HepG2 (cell line): Measurements from ENCODE around the gene CYP17A1.

Experiments
- ATF1 ChIP-seq: IDR thresholded peaks from 2 replicates; pipeline ENCODE4 v1.6.1; 2016; ENCODE audit warnings: mild to moderate bottlenecking, control low read depth
- ATF4 ChIP-seq, 2 experiments: fragments of 450-650 bp in 1 of 2; sonication (generic) in 1 of 2; formaldehyde crosslinking; IDR thresholded peaks; 2 replicates each; pipeline versions ENCODE4 v1.5.0 to v1.8.0; 2020 to 2022; ENCODE audit warnings: mild to moderate bottlenecking in 1 of 2, missing genetic modification reagents in 1 of 2
- CTCF ChIP-seq: sonication (generic); formaldehyde crosslinking; IDR thresholded peaks from 2 replicates; pipeline ENCODE4 v1.5.0; 2020; ENCODE audit warnings: mild to moderate bottlenecking, missing genetic modification reagents, moderate library complexity
- MAX ChIP-seq: IDR thresholded peaks from 2 replicates; pipeline ENCODE4 v1.6.1; 2012; ENCODE audit warnings: inconsistent platforms
- MYC ChIP-seq: sonication (generic); formaldehyde crosslinking; IDR thresholded peaks from 2 replicates; pipeline ENCODE4 v1.9.0; 2021; ENCODE audit warnings: missing genetic modification reagents, borderline replicate concordance
- POLR2AphosphoS5 ChIP-seq: IDR thresholded peaks from 2 replicates; pipeline ENCODE4 v1.6.1; 2012; ENCODE audit warnings: low read depth, low read length
- TCF7 ChIP-seq: sonication (generic); IDR thresholded peaks from 2 replicates; pipeline ENCODE4 v1.6.1; 2016; ENCODE audit warnings: antibody characterized with exemption, low read depth
- ZNF225 ChIP-seq: sonication (generic); formaldehyde crosslinking; IDR thresholded peaks from 2 replicates; pipeline ENCODE4 v1.4.0; 2020; ENCODE audit warnings: mild to moderate bottlenecking, missing genetic modification reagents
- ZNF704 ChIP-seq: sonication (generic); formaldehyde crosslinking; IDR thresholded peaks from 2 replicates; pipeline ENCODE4 v1.8.1; 2023; ENCODE audit warnings: mild to moderate bottlenecking, inconsistent platforms, moderate library complexity, missing genetic modification reagents, borderline replicate concordance

GRCh38 chr10:102799691-102800471, 37.3 kb downstream of the CYP17A1 start:
- TF ChIP-seq CTCF, result no peak
- TF ChIP-seq ATF1 (CRISPR knock-in tag), result no peak
- no peak for TF ChIP-seq POLR2AphosphoS5
- no peak for TF ChIP-seq MYC
- no peak for TF ChIP-seq MAX
- TF ChIP-seq ZNF225 (CRISPR knock-in tag), result no peak
- TF ChIP-seq TCF7, result no peak
- TF ChIP-seq ATF4 (CRISPR knock-in tag; IDR thresholded peaks at IDR 0.05), result no peak
- no peak for TF ChIP-seq ZNF704
